Measurements from ENCODE around the gene HLA-DMB.

Gene HLA-DMB

GRCh38 chr6:32971581-32972352 is 30.9 kb upstream of the HLA-DMB start:
- peak; percentile 100 for DNase-seq (ENCODE audit: low read depth)

DNA sequence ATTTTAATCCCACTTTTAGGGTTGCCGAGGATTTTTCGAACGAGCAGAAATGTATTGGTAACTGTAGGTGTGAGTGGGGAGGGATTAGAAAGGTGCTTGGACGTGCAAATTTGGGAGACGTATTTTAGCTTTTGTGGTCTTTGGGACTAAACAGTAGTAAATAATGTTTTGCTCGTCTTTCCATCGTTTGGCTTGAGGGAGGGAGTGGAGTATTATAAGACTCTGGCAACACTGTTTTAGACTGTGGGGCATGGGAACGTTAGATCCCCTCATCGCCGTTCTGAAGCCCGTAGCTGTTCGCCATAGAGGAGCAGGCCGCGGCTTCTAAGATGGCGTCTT is 30.4 kb upstream of the HLA-DMB start:
- DNase-seq (ENCODE audit: low read depth) = no peak

- DNase-seq (ENCODE audit: low read depth) = peak; percentile 79
These were observed 29.8 kb upstream of the HLA-DMB start for GRCh38 chr6:32970413-32971241.

DNA sequence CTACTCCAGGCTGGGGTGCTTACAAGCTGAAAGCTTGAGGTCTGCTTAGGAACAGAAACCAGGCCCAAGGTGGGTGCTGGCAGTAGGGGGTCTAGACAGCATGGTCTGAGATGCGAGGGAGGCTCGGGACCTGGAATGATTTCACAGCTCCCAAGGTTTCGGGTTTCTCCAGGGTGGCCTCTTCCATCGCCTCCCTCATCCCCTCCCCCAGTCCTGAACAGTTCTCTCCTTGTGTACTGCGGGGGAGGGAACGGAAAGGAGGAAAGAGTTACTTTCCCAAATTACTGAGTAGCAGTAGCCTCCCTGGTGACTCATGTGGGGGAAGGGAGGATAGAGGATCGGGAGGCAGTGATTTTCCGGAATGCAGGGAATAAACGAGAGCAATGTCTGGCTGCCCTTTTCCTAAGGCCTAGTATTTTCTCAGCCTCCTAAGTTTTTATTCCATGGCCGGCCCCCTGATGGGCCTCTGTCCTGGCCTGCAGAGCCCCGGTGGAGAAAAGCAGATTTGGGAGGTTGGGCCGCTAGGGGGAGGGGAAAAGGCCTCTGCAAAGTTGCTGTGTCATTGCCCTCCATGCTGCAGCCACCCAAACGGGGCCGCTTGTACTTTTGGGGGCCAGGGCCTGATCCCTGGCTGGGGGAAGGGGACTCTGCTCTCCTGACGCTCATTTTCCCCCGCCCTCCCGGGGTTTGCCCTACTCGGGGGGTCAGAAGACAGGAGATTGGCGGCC is 29.0 kb upstream of the HLA-DMB start:
- DNase-seq (ENCODE audit: low read depth) = peak; percentile 95

GRCh38 chr6:32968867-32969684 is 28.2 kb upstream of the HLA-DMB start:
- DNase-seq (ENCODE audit: low read depth) = peak; percentile 52

GRCh38 chr6:32968093-32968866 is 27.5 kb upstream of the HLA-DMB start, which contains the start of gene BRD2:
Gene BRD2, plus strand, starts transcription at chr6:32968594. Its CDS starts 4,305 bp downstream, at chr6:32972899.
- DNase-seq (ENCODE audit: low read depth) = peak; percentile 94

- DNase-seq (ENCODE audit: low read depth) = no peak
These were observed 26.6 kb upstream of the HLA-DMB start for GRCh38 chr6:32967151-32968091.

DNA sequence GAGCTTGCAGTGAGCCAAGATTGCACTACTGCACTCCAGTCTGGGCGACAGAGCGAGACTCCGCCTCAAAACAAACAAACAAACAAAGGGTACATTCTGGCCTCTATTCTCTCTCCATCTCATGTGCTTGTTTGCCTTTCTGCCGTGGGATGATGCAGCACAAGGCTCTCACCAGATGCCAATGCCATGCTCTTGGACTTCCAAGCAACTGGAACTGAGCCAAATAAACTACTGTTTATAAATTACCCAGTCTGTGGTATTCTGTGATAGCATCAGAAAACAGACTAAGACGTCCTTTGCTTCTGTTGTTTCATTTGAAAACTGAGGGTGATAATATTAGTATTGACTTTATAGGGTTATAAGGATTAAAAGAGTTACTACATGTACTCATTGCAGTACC is 23.9 kb upstream of the HLA-DMB start:
- no peak for DNase-seq (ENCODE audit: low read depth)

DNA sequence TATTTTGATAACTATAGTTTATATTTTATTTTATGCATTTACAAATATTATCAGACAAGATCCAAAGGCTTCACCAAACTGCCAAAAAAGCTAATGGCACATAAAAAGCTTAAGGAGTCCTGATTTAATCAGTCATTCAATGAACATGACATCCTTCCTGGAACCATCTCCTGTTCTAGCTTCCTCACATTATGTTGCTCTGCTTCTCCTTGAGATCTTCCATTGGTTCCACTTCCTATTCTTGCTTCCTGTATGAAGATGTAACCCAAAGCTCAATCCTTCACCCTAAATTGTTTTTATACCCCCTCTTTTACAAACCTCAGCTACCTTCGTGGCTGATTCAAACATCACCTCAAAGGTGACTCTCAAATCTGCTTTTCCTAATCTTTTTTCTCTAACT is 23.0 kb upstream of the HLA-DMB start:
- no peak for DNase-seq (ENCODE audit: low read depth)

DNA sequence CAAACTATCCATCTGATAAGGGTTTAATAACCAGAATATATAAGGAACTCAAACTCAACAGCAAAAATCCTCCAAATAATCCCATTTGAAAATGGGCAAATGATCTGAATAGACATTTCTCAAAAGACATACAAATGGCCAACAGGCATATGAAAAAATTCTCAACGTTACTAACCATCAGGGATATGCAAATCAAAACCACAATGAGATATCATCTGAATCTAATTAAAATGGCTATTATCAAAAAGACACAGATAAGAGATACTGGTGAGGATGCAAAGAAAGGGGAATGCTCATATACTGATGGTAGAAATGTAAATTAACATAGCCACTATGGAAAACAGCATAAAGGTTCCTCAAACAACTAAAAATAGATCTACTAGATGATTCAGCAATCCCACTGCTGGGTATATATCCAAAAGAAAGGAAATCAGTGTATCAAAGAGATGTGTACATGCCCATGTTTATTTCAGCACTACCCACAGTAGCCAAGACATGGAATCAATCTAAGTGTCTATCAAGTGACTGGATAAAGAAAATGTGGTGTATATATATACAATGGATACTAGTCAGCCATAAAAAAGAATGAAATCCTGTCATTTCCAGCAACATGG is 21.5 kb upstream of the HLA-DMB start:
- DNase-seq (ENCODE audit: low read depth) = no peak

GRCh38 chr6:32960563-32960962 is 19.7 kb upstream of the HLA-DMB start:
- DNase-seq (ENCODE audit: low read depth) = no peak

DNA sequence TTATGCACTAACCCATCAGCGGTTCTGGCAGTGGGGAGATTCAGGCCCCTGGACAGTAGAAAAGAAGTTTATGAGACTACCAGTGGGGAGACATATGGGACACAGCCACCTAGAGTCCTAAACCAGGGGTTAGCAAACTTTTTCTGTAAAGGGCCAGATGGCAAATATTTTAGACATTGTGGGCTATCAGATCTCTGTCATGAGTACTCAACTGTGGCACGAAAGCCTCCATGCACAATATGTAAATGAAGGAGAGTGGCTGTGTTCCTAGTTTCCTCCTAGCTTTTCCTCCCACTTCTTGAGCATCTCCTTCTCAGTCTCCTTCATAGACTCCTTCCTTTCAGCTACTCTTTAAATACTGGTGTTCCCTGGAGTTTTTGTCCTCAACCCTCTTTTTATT is 15.3 kb upstream of the HLA-DMB start:
- DNase-seq (ENCODE audit: low read depth) = no peak

- DNase-seq (ENCODE audit: low read depth) = no peak
These were observed 14.4 kb upstream of the HLA-DMB start for GRCh38 chr6:32954986-32955802.

- no peak for DNase-seq (ENCODE audit: low read depth)
These were observed 13.4 kb upstream of the HLA-DMB start for GRCh38 chr6:32954267-32954666.

- DNase-seq (ENCODE audit: low read depth) = no peak
These were observed 12.9 kb upstream of the HLA-DMB start for GRCh38 chr6:32953775-32954174.

GRCh38 chr6:32952817-32953739 is 12.2 kb upstream of the HLA-DMB start, which contains the start of gene HLA-DMA:
Gene HLA-DMA, minus strand, starts transcription at chr6:32953097. Its CDS starts 61 bp downstream, at chr6:32953036.
- peak; percentile 97 for DNase-seq (ENCODE audit: low read depth)

DNA sequence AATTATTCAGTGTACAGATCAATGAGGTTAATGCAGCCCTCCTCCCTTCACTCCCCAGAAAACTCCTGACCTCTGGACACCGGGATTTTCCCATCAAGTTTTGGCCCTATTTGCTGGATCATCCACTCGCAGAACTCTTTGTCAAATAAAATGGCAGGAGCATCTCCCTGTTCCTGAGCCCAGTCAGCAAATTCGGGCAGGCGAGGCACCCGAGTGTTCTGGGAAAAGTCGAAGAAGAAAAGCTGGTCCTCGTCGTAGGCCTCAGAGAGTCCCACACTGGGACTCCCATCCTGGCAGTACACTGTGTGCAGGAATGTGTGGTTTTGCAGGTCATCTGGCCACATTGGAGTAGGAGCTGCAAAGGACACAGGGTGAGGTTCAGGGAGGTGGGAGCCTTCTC is 9.6 kb upstream of the HLA-DMB start:
- no peak for DNase-seq (ENCODE audit: low read depth)

Measured in GM04504 (cell line).